ENCODE data around the gene MRGPRG. TPM values are rescaled to one million over a fixed set of nuclear protein-coding genes. Genes with fewer than 3 reads are reported as not detected.

MRGPRG gene
- total RNA-seq, 1 experiment from 2014 or later = not detected

GRCh38 chr11:3243880-3244279 lies 25.3 kb upstream of the MRGPRG start:
- no peak for DNase-seq (ENCODE audit: low read depth, low spot score)

More at GRCh38 chr11:3243880-3244279, 25.3 kb upstream of the MRGPRG start:
- no TSS peak for BruUV-seq (replicated peaks)
- Histone ChIP-seq H3K4me3 (replicated peaks in 1 of 2; ENCODE audit: low read depth in 1 of 2, low read length in 2 of 2) (no peak overlapping the region), H3K79me2 (ENCODE audit: insufficient read depth, low read length) (no peaks in the 10 kb centered on the region), H3K27me3 (ENCODE audit: insufficient read depth, low read length) (no peaks in the 10 kb centered on the region), H3K27ac (ENCODE audit: low read depth, low read length) (no peak overlapping the region), H3K4me2 (ENCODE audit: low read length) (no peak overlapping the region), H3K9ac (ENCODE audit: low read length) (no peak overlapping the region), H3K4me1 (ENCODE audit: control insufficient read depth in 1 of 2, insufficient read depth in 2 of 2, low read length in 2 of 2) (no peaks in the 10 kb centered on the region), H3K9me3 (ENCODE audit: control insufficient read depth in 1 of 2, insufficient read depth in 1 of 2, low read depth in 1 of 2, low read length in 2 of 2) (no peaks in the 10 kb centered on the region), H3K36me3 (ENCODE audit: control insufficient read depth in 1 of 2, insufficient read depth in 2 of 2, low read length in 2 of 2) (no peaks in the 10 kb centered on the region), H4K20me1 (ENCODE audit: insufficient read depth) (no peaks in the 10 kb centered on the region), H2AFZ (ENCODE audit: low read depth, low read length, poor library complexity, severe bottlenecking) (no peak overlapping the region), H3K9me2 (ENCODE audit: insufficient read depth) (no peaks in the 10 kb centered on the region)
- ChIA-PET CTCF (no interaction called here), POLR2A (no interaction called here), RAD21 (ENCODE audit: low non-redundant PET in 1 of 2, low total read pairs in 2 of 2, uncharacterized antibody in 2 of 2, unreplicated experiment in 2 of 2) (no interaction called here)
- intact Hi-C loops (cut with micrococcal nuclease) = no loop called here
- no peak for ATAC-seq
- TF ChIP-seq, protein P1, sequence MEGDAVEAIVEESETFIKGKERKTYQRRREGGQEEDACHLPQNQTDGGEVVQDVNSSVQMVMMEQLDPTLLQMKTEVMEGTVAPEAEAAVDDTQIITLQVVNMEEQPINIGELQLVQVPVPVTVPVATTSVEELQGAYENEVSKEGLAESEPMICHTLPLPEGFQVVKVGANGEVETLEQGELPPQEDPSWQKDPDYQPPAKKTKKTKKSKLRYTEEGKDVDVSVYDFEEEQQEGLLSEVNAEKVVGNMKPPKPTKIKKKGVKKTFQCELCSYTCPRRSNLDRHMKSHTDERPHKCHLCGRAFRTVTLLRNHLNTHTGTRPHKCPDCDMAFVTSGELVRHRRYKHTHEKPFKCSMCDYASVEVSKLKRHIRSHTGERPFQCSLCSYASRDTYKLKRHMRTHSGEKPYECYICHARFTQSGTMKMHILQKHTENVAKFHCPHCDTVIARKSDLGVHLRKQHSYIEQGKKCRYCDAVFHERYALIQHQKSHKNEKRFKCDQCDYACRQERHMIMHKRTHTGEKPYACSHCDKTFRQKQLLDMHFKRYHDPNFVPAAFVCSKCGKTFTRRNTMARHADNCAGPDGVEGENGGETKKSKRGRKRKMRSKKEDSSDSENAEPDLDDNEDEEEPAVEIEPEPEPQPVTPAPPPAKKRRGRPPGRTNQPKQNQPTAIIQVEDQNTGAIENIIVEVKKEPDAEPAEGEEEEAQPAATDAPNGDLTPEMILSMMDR (IDR thresholded peaks at IDR 0.05 in 2 of 3, conservative IDR thresholded peaks at IDR 0.05 in 1 of 3; ENCODE audit: borderline replicate concordance in 1 of 3, insufficient read depth in 1 of 3, low read depth in 2 of 3, low read length in 2 of 3) = no peak
- TF ChIP-seq SIN3A (IDR thresholded peaks at IDR 0.05; ENCODE audit: low read depth) (no peak), POLR2A (IDR thresholded peaks at IDR 0.05; ENCODE audit: borderline replicate concordance, extremely low read depth, insufficient read depth, insufficient read length) (no peak), POLR2AphosphoS5 (IDR thresholded peaks at IDR 0.05; ENCODE audit: low read depth, low read length) (no peak), ZFX (IDR thresholded peaks at IDR 0.05) (no peak), EGR1 (IDR thresholded peaks at IDR 0.05; ENCODE audit: low read depth) (no peak), JUND (IDR thresholded peaks at IDR 0.05) (no peak), REST (IDR thresholded peaks at IDR 0.05; ENCODE audit: low read depth) (no peak), ELF1 (IDR thresholded peaks at IDR 0.05; ENCODE audit: borderline replicate concordance, low read depth) (no peak), EZH2phosphoT487 (IDR thresholded peaks at IDR 0.05; ENCODE audit: borderline replicate concordance) (no peak), EZH2 (IDR thresholded peaks at IDR 0.05) (no peak), CEBPB (IDR thresholded peaks at IDR 0.05; ENCODE audit: low read depth) (no peak), TCF7L2 (IDR thresholded peaks at IDR 0.05; ENCODE audit: borderline replicate concordance, extremely low read depth, insufficient read depth, insufficient read length) (no peak), SP1 (IDR thresholded peaks at IDR 0.05; ENCODE audit: low read depth) (no peak), RAD21 (IDR thresholded peaks at IDR 0.05; ENCODE audit: low read depth) (no peak), FOSL1 (IDR thresholded peaks at IDR 0.05; ENCODE audit: low read depth) (no peak), MAX (IDR thresholded peaks at IDR 0.05) (no peak)
- TF ChIP-seq, protein P2, sequence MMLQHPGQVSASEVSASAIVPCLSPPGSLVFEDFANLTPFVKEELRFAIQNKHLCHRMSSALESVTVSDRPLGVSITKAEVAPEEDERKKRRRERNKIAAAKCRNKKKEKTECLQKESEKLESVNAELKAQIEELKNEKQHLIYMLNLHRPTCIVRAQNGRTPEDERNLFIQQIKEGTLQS (IDR thresholded peaks at IDR 0.05) = no peak
- TF ChIP-seq, protein P3, sequence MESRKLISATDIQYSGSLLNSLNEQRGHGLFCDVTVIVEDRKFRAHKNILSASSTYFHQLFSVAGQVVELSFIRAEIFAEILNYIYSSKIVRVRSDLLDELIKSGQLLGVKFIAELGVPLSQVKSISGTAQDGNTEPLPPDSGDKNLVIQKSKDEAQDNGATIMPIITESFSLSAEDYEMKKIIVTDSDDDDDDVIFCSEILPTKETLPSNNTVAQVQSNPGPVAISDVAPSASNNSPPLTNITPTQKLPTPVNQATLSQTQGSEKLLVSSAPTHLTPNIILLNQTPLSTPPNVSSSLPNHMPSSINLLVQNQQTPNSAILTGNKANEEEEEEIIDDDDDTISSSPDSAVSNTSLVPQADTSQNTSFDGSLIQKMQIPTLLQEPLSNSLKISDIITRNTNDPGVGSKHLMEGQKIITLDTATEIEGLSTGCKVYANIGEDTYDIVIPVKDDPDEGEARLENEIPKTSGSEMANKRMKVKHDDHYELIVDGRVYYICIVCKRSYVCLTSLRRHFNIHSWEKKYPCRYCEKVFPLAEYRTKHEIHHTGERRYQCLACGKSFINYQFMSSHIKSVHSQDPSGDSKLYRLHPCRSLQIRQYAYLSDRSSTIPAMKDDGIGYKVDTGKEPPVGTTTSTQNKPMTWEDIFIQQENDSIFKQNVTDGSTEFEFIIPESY (IDR thresholded peaks at IDR 0.05; ENCODE audit: extremely low read depth, insufficient replicate concordance, low read length) = no peak

All from HCT116 (cell line).